ENCODE measurements around the gene LTBP3.
"Not testable (repeated sequence)": the region's sequence is repeated elsewhere in the genome, so short reads cannot be mapped to it uniquely, and the experiment has no call there.

DNA sequence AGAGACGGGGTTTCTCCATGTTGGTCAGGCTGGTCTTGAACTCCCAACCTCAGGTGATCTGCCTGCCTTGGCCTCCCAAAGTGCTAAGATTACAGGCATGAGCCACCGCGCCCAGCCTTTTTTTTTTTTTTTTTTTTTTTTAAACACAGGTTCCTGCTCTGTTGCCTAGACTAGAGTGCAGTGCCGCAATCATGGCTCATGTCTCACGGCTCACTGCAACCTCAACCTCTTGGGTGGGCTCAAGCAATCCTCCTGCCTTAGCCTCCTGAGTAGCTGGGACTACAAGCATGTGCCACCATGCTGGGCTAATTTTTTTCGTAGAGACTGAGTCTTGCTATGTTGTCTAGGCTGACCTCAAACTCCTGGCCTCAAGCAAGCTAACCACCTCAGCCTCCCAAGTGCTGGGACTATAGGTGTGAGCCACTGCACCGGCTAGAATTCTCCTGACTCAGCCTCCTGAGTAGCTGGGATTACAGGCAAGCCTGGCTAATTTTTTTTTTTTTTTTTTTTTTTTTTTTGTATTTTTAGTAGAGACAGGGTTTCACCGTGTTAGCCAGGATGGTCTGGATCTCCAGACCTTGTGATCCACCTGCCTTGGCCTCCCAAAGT, 39.1 kb downstream of the LTBP3 start:
- TF ChIP-seq EZH2 (IDR thresholded peaks at IDR 0.05; ENCODE audit: borderline replicate concordance, insufficient read depth, low read length, poor library complexity, severe bottlenecking); MXI1 (conservative IDR thresholded peaks at IDR 0.05; ENCODE audit: poor library complexity, severe bottlenecking); POLR2AphosphoS5 (IDR thresholded peaks at IDR 0.05); RAD21 (conservative IDR thresholded peaks at IDR 0.05); EP300 (conservative IDR thresholded peaks at IDR 0.05; ENCODE audit: poor library complexity, severe bottlenecking); TAF1 (IDR thresholded peaks at IDR 0.05; ENCODE audit: low read depth); SMC3 (conservative IDR thresholded peaks at IDR 0.05; ENCODE audit: poor library complexity): not testable (repeated sequence)
- TF ChIP-seq, protein P1, sequence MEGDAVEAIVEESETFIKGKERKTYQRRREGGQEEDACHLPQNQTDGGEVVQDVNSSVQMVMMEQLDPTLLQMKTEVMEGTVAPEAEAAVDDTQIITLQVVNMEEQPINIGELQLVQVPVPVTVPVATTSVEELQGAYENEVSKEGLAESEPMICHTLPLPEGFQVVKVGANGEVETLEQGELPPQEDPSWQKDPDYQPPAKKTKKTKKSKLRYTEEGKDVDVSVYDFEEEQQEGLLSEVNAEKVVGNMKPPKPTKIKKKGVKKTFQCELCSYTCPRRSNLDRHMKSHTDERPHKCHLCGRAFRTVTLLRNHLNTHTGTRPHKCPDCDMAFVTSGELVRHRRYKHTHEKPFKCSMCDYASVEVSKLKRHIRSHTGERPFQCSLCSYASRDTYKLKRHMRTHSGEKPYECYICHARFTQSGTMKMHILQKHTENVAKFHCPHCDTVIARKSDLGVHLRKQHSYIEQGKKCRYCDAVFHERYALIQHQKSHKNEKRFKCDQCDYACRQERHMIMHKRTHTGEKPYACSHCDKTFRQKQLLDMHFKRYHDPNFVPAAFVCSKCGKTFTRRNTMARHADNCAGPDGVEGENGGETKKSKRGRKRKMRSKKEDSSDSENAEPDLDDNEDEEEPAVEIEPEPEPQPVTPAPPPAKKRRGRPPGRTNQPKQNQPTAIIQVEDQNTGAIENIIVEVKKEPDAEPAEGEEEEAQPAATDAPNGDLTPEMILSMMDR (IDR thresholded peaks at IDR 0.05; ENCODE audit: poor library complexity, severe bottlenecking) = not testable (repeated sequence)
- TF ChIP-seq, protein P2, sequence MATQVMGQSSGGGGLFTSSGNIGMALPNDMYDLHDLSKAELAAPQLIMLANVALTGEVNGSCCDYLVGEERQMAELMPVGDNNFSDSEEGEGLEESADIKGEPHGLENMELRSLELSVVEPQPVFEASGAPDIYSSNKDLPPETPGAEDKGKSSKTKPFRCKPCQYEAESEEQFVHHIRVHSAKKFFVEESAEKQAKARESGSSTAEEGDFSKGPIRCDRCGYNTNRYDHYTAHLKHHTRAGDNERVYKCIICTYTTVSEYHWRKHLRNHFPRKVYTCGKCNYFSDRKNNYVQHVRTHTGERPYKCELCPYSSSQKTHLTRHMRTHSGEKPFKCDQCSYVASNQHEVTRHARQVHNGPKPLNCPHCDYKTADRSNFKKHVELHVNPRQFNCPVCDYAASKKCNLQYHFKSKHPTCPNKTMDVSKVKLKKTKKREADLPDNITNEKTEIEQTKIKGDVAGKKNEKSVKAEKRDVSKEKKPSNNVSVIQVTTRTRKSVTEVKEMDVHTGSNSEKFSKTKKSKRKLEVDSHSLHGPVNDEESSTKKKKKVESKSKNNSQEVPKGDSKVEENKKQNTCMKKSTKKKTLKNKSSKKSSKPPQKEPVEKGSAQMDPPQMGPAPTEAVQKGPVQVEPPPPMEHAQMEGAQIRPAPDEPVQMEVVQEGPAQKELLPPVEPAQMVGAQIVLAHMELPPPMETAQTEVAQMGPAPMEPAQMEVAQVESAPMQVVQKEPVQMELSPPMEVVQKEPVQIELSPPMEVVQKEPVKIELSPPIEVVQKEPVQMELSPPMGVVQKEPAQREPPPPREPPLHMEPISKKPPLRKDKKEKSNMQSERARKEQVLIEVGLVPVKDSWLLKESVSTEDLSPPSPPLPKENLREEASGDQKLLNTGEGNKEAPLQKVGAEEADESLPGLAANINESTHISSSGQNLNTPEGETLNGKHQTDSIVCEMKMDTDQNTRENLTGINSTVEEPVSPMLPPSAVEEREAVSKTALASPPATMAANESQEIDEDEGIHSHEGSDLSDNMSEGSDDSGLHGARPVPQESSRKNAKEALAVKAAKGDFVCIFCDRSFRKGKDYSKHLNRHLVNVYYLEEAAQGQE (IDR thresholded peaks at IDR 0.05; ENCODE audit: borderline replicate concordance) = not testable (repeated sequence)

Data from neural cell (in vitro differentiated cells).